Measurements from ENCODE around the gene ELK1.

DNA sequence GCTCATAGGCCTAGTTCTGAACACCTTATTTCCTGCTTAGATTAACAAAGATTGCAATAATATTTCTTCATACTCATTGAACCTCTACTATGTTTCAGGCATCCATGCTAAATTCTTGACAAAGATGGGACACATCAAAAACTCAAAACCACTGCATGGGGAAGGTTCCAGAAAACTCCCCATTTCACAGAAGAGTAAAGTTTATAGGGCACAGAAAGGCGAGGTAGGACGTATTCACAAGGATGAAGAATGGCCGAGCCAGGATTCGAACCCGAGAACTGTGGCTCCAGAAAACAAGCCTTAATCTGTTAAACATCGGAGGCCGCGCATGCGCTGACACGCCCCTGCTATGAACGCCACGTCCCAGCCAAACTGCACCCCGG lies 7.9 kb upstream of the ELK1 start:
- TF ChIP-seq YY1 (IDR thresholded peaks at IDR 0.05; ENCODE audit: low read depth, low read length) (no peak), CHD2 (IDR thresholded peaks at IDR 0.05; ENCODE audit: low read length) (no peak), TAF7 (optimal IDR thresholded peaks at IDR 0.05; ENCODE audit: borderline replicate concordance, low read depth, low read length) (no peak), EZH2 (IDR thresholded peaks at IDR 0.05; ENCODE audit: low read depth, low read length, severe bottlenecking) (no peak), RXRA (IDR thresholded peaks at IDR 0.05; ENCODE audit: insufficient read depth, low read depth, low read length) (no peak), SP4 (IDR thresholded peaks at IDR 0.05; ENCODE audit: low read length) (no peak), KDM1A (IDR thresholded peaks at IDR 0.05; ENCODE audit: borderline replicate concordance, low read length) (no peak), BRCA1 (IDR thresholded peaks at IDR 0.05; ENCODE audit: low read depth, low read length) (no peak), RNF2 (IDR thresholded peaks at IDR 0.05; ENCODE audit: borderline replicate concordance, low read depth, low read length, missing control alignments, poor library complexity, severe bottlenecking) (no peak), POLR2A (IDR thresholded peaks at IDR 0.05; ENCODE audit: control extremely low read depth in 1 of 2, low read depth in 2 of 2, low read length in 2 of 2) (no peak), CBX5 (IDR thresholded peaks at IDR 0.05; ENCODE audit: low read depth, low read length) (no peak)
- TF ChIP-seq, protein P1, sequence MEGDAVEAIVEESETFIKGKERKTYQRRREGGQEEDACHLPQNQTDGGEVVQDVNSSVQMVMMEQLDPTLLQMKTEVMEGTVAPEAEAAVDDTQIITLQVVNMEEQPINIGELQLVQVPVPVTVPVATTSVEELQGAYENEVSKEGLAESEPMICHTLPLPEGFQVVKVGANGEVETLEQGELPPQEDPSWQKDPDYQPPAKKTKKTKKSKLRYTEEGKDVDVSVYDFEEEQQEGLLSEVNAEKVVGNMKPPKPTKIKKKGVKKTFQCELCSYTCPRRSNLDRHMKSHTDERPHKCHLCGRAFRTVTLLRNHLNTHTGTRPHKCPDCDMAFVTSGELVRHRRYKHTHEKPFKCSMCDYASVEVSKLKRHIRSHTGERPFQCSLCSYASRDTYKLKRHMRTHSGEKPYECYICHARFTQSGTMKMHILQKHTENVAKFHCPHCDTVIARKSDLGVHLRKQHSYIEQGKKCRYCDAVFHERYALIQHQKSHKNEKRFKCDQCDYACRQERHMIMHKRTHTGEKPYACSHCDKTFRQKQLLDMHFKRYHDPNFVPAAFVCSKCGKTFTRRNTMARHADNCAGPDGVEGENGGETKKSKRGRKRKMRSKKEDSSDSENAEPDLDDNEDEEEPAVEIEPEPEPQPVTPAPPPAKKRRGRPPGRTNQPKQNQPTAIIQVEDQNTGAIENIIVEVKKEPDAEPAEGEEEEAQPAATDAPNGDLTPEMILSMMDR (IDR thresholded peaks at IDR 0.05; ENCODE audit: control extremely low read depth in 1 of 3, insufficient read depth in 1 of 3, low read depth in 1 of 3, low read length in 3 of 3), result no peak

All from H1 (cell line).